ENCODE results near the gene RNF224.

- TF ChIP-seq, protein P1, sequence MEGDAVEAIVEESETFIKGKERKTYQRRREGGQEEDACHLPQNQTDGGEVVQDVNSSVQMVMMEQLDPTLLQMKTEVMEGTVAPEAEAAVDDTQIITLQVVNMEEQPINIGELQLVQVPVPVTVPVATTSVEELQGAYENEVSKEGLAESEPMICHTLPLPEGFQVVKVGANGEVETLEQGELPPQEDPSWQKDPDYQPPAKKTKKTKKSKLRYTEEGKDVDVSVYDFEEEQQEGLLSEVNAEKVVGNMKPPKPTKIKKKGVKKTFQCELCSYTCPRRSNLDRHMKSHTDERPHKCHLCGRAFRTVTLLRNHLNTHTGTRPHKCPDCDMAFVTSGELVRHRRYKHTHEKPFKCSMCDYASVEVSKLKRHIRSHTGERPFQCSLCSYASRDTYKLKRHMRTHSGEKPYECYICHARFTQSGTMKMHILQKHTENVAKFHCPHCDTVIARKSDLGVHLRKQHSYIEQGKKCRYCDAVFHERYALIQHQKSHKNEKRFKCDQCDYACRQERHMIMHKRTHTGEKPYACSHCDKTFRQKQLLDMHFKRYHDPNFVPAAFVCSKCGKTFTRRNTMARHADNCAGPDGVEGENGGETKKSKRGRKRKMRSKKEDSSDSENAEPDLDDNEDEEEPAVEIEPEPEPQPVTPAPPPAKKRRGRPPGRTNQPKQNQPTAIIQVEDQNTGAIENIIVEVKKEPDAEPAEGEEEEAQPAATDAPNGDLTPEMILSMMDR (IDR thresholded peaks at IDR 0.05): no peak
- TF ChIP-seq POLR2A (IDR thresholded peaks at IDR 0.05): no peak
Observed at GRCh38 chr9:137227853-137228505, 677 bp downstream of the RNF224 start.

Data from tibial nerve (tissue), 3 donors.